Upper lobe of right lung (tissue), 1 donor: Measurements from ENCODE around the gene MDFIC2. TPM values are rescaled to one million over a fixed set of nuclear protein-coding genes. Genes with fewer than 3 reads are reported as not detected.

ENCODE experiments used
- ATAC-seq: fragments of 200-7000 bp; cut with Tn5 transposase; one replicate; pipeline ENCODE4 v1.9.1; 2020; ENCODE audit warnings: mild to moderate bottlenecking, moderate library complexity
- DNase-seq: peaks from one replicate; pipeline ENCODE4 v3.0.0-alpha.2; 2020
- H3K27ac ChIP-seq: fragments of 200-600 bp; one replicate; pipeline ENCODE4 v1.8.0; 2022
- H3K27me3 ChIP-seq: fragments of 200-600 bp; one replicate; pipeline ENCODE4 v1.8.0; 2022; ENCODE audit warnings: mild to moderate bottlenecking
- H3K36me3 ChIP-seq: fragments of 200-600 bp; one replicate; pipeline ENCODE4 v1.8.0; 2022
- H3K4me1 ChIP-seq: fragments of 200-600 bp; one replicate; pipeline ENCODE4 v1.8.0; 2022
- H3K4me3 ChIP-seq: fragments of 200-600 bp; one replicate; pipeline ENCODE4 v1.8.0; 2022; ENCODE audit warnings: mild to moderate bottlenecking
- H3K9me3 ChIP-seq: fragments of 200-600 bp; one replicate; pipeline ENCODE4 v1.8.0; 2022
- CTCF ChIP-seq: fragments of 200-600 bp; IDR thresholded peaks from one replicate; pipeline ENCODE4 v1.8.0; 2022; ENCODE audit warnings: antibody characterized with exemption
- intact Hi-C: fragments of 100-400 bp; cut with DNase I; formaldehyde crosslinking; loops from one replicate; pipeline ENCODE4 v1.11.0; 2022
- long read RNA-seq: library from polyadenylated mRNA; unstranded; transcript quantifications from one replicate; pipeline ENCODE4 v2.0.0, GENCODE V29; 2021
- total RNA-seq: library from RNA; stranded (reverse); fragmentation: NEBNext Ultra II Directional; extraction: Animal tissue kit (Norgen Biotek cat#: 25700); gene quantifications from one replicate; pipeline ENCODE4 v1.2.1, GENCODE V29; 2021
- donor health status: DM: no; HTN: yes; CAD: no; lungs with severe emphysema.

MDFIC2 gene
- total RNA-seq = not detected
- long read RNA-seq = 0 reads

DNA sequence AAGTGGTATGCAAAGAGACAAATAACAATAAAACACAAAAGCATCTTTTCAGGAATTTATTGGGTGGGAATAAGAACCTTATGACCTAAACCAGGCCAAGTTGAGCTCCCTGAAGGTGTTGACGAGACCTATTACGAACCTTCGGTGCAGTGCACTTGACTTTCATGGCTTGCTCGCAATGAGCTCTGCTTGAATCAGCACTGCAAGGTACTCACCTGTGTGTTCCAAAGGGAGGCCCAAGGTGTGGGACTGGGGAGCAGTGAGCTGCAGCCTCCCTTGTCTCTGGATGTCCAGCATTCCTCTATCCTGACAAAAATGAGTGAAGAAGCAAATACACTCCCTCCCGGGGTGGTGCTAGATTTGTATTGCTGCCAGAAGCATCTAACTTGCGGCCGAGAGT lies at the start of gene MDFIC2:
TSS of gene MDFIC2 (minus strand) at position 303 of the 400 bp plus-strand sequence. CDS start 665 bp downstream, outside the sequence.
- no peak for DNase-seq
- H3K9me3 ChIP-seq = no peaks in the 10 kb centered on the region
- no peaks in the 10 kb centered on the region for H3K36me3 ChIP-seq
- intact Hi-C loops = no loop called here
- H3K27me3 ChIP-seq = no peaks in the 10 kb centered on the region
- ATAC-seq = no peak
- no peak within 1 kb of the TSS for H3K4me3 ChIP-seq
- TF ChIP-seq CTCF = no peak
- no peaks in the 10 kb centered on the region for H3K4me1 ChIP-seq
- H3K27ac ChIP-seq = no peak within 1 kb of the TSS

GRCh38 chr3:70360979-70361760 lies 48.7 kb upstream of the MDFIC2 start:
- H3K4me3 ChIP-seq = no peak overlapping the region
- H3K27me3 ChIP-seq = no peaks in the 10 kb centered on the region
- H3K4me1 ChIP-seq = no peaks in the 10 kb centered on the region
- intact Hi-C loops = no loop called here
- TF ChIP-seq CTCF = no peak
- H3K36me3 ChIP-seq = no peaks in the 10 kb centered on the region
- no peak overlapping the region for H3K27ac ChIP-seq
- ATAC-seq (no peak), DNase-seq (no peak)
- H3K9me3 ChIP-seq = no peaks in the 10 kb centered on the region

GRCh38 chr3:70359711-70360110 lies 47.3 kb upstream of the MDFIC2 start:
- intact Hi-C loops = no loop called here
- Histone ChIP-seq H3K9me3 (no peaks in the 10 kb centered on the region), H3K4me1 (no peaks in the 10 kb centered on the region), H3K27me3 (no peaks in the 10 kb centered on the region), H3K4me3 (no peak overlapping the region), H3K36me3 (no peaks in the 10 kb centered on the region), H3K27ac (no peak overlapping the region)
- TF ChIP-seq CTCF = no peak
- DNase-seq (no peak), ATAC-seq (no peak)

DNA sequence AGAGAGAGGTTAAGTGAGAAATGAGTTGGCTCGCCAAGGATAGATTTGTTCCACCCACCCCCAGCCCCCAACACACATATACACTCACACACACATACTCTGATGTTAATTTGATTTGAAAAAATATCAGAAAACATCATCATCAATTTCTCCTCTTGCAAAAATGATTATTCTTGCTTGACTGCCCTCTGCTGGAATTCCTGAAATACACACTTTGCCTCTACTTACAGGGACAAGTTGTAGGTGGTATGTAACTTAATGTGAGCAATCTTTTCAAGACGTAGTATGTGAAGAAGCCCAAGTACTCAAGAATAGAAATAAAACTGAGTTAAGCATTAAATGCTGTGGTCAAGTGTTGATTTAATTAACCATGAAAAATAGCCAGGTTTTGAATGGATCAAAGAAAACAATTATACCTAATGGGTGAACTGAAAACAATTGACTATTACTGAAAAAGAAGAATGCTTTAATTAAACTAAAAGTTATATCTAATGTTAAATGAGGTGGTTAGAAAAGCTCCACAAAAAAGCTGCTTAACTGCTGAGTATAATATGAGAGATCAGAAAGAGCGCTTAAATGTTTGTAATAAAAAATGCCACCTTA lies 46.6 kb upstream of the MDFIC2 start:
- no peaks in the 10 kb centered on the region for H3K9me3 ChIP-seq
- DNase-seq (no peak), ATAC-seq (no peak)
- no peak overlapping the region for H3K4me3 ChIP-seq
- no peaks in the 10 kb centered on the region for H3K27me3 ChIP-seq
- no peaks in the 10 kb centered on the region for H3K4me1 ChIP-seq
- H3K27ac ChIP-seq = no peak overlapping the region
- TF ChIP-seq CTCF = peak; percentile 69
- intact Hi-C loops = no loop called here
- no peaks in the 10 kb centered on the region for H3K36me3 ChIP-seq

- H3K27me3 ChIP-seq = no peaks in the 10 kb centered on the region
- intact Hi-C loops = no loop called here
- DNase-seq (no peak), ATAC-seq (no peak)
- H3K4me1 ChIP-seq = no peaks in the 10 kb centered on the region
- H3K27ac ChIP-seq = no peak overlapping the region
- no peaks in the 10 kb centered on the region for H3K9me3 ChIP-seq
- no peaks in the 10 kb centered on the region for H3K36me3 ChIP-seq
- no peak overlapping the region for H3K4me3 ChIP-seq
- no peak for TF ChIP-seq CTCF
Measured at GRCh38 chr3:70352215-70352614, 39.8 kb upstream of the MDFIC2 start.
